ENCODE measurements around the gene HDAC3.

DNA sequence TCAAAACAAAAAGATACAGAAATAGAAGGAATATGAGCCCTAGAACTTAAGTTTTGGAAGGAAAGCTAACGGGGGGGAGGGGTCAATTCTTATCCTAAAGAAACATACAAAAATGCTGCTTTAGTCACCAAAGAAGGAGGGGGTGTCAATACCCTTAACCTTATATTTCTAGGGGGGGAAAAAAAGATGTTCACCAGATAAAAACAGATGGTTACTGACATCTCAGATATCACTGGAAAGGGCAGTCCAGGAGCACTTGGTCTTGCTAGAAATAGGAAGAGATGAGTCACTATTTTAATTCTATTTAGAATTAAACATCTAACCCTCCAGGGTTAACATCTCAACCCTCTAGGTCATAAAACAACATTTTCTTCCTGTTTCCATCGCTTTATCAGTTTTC is 19.5 kb downstream of the HDAC3 start:
- TF ChIP-seq CTCF (IDR thresholded peaks at IDR 0.05) (no peak), EZH2 (IDR thresholded peaks at IDR 0.05; ENCODE audit: borderline replicate concordance, insufficient read depth, low read depth, low read length, poor library complexity, severe bottlenecking) (no peak)

All from B cell (primary cell).